GM23248 (cell line): ENCODE results near the gene SERBP1. TPM values are rescaled to one million over a fixed set of nuclear protein-coding genes. Genes with fewer than 3 reads are reported as not detected.
"Not testable (repeated sequence)": the region's sequence is repeated elsewhere in the genome, so short reads cannot be mapped to it uniquely, and the experiment has no call there.

ENCODE experiments used
- DNase-seq: peaks from one replicate; pipeline ENCODE4 v3.0.0-alpha.2; 2015
- H2AFZ ChIP-seq: fragments of 200-600 bp; sonication (generic); 2 replicates; pipeline ENCODE4 v1.6.1; 2016; ENCODE audit warnings: antibody characterized with exemption
- H3F3A ChIP-seq: fragments of 200-600 bp; sonication (generic); 2 replicates; pipeline ENCODE4 v1.6.1; 2016; ENCODE audit warnings: mild to moderate bottlenecking, antibody characterized with exemption, mixed run types; ENCODE audit not compliant: insufficient read depth
- H3K27ac ChIP-seq: fragments of 200-600 bp; sonication (generic); 2 replicates; pipeline ENCODE4 v1.5.1; 2016; ENCODE audit warnings: mild to moderate bottlenecking
- H3K27me3 ChIP-seq: fragments of 200-600 bp; sonication (generic); replicated peaks from 2 replicates; pipeline ENCODE4 v1.6.1; 2016; ENCODE audit warnings: mild to moderate bottlenecking; ENCODE audit not compliant: insufficient read depth
- H3K36me3 ChIP-seq: fragments of 200-600 bp; sonication (generic); 2 replicates; pipeline ENCODE4 v1.6.1; 2016; ENCODE audit warnings: low read depth, mild to moderate bottlenecking
- H3K4me1 ChIP-seq: fragments of 200-600 bp; sonication (generic); 2 replicates; pipeline ENCODE4 v1.6.1; 2016; ENCODE audit warnings: mild to moderate bottlenecking; ENCODE audit not compliant: insufficient read depth
- H3K4me2 ChIP-seq: fragments of 200-600 bp; sonication (generic); one replicate; pipeline ENCODE4 v1.6.1; 2016; ENCODE audit warnings: mild to moderate bottlenecking; ENCODE audit not compliant: unreplicated experiment
- H3K4me3 ChIP-seq: fragments of 200-600 bp; sonication (generic); 2 replicates; pipeline ENCODE4 v1.5.1; 2016; ENCODE audit warnings: mild to moderate bottlenecking
- H3K79me2 ChIP-seq: fragments of 200-600 bp; sonication (generic); 2 replicates; pipeline ENCODE4 v1.6.1; 2016; ENCODE audit warnings: mild to moderate bottlenecking; ENCODE audit not compliant: insufficient read depth
- H3K9ac ChIP-seq: fragments of 200-600 bp; sonication (generic); 2 replicates; pipeline ENCODE4 v1.6.1; 2016; ENCODE audit warnings: mild to moderate bottlenecking
- H3K9me2 ChIP-seq: fragments of 200-600 bp; sonication (generic); 2 replicates; pipeline ENCODE4 v1.6.1; 2016; ENCODE audit warnings: mixed run types, mild to moderate bottlenecking, moderate library complexity; ENCODE audit not compliant: insufficient read depth
- H3K9me3 ChIP-seq: fragments of 200-600 bp; sonication (generic); one replicate; pipeline ENCODE4 v1.6.1; 2017; ENCODE audit warnings: low read depth
- H4K20me1 ChIP-seq: fragments of 200-600 bp; sonication (generic); 2 replicates; pipeline ENCODE4 v1.6.0; 2016; ENCODE audit not compliant: insufficient read depth
- EZH2 ChIP-seq: fragments of 200-600 bp; sonication (generic); IDR thresholded peaks from 2 replicates; pipeline ENCODE4 v1.6.1; 2018; ENCODE audit warnings: antibody characterized with exemption, mild to moderate bottlenecking; ENCODE audit not compliant: insufficient read depth, poor library complexity, severe bottlenecking
- EZH2phosphoT487 ChIP-seq: fragments of 200-600 bp; sonication (generic); IDR thresholded peaks from 2 replicates; pipeline ENCODE4 v1.6.1; 2018; ENCODE audit warnings: antibody characterized with exemption, moderate library complexity, mild to moderate bottlenecking, low read depth; ENCODE audit not compliant: insufficient read depth
- WGBS, 2 experiments: methylation state at CpG; one replicate each; pipeline ENCODE4 v1.1.6; 2015 to 2017; ENCODE audit warnings: low lambda C conversion rate in 2 of 2, low coverage in 1 of 2; ENCODE audit errors: missing lambda C conversion rate in 2 of 2; 5-methylcytosine and 5-hydroxymethylcytosine counted together
- in situ Hi-C: fragments of 300-500 bp; cut with MboI; formaldehyde crosslinking; loops from 2 replicates; pipeline ENCODE4 v1.15.0; 2020
- polyA plus RNA-seq: library from polyadenylated mRNA; unstranded; fragments of >200 nt; fragmentation: Nextera tagmentation; extraction: Ambion mirVana; gene quantifications from 2 replicates; pipeline ENCODE4 v1.2.1, GENCODE V29; 2016
- total RNA-seq: library from RNA; depleted of rRNA; stranded (reverse); fragments of >200 nt; shearing (Covaris generic); gene quantifications from 2 replicates; pipeline ENCODE4 v1.2.3, GENCODE V29; 2014

SERBP1 gene
- total and polyA plus RNA-seq, 2 experiments from 2014 or later = 156 to 204 TPM

- WGBS, 2 experiments = 33 to 48% methylated on average over 1 of the region's 1 CpG
- Histone ChIP-seq H3K4me1 (no peaks in the 10 kb centered on the region), H3K9me3 (no peaks in the 10 kb centered on the region), H3F3A (no peaks in the 10 kb centered on the region), H3K9ac (no peak overlapping the region), H3K4me2 (no peak overlapping the region), H3K27ac (no peak overlapping the region), H3K27me3 (0 out of 2 replicates have a peak, but pooled peaks cover 16% of the 10 kb centered on the region), H2AFZ (no peak overlapping the region), H3K4me3 (no peak overlapping the region), H3K79me2 (no peaks in the 10 kb centered on the region), H4K20me1 (no peaks in the 10 kb centered on the region), H3K36me3 (no peaks in the 10 kb centered on the region), H3K9me2 (no peaks in the 10 kb centered on the region)
- DNase-seq = no peak
- TF ChIP-seq EZH2phosphoT487 = no peak
- no peak for TF ChIP-seq EZH2
- in situ Hi-C loops = no loop called here
Observed at GRCh38 chr1:67446893-67447292, 16.7 kb upstream of the SERBP1 start.

GRCh38 chr1:67446014-67446413 lies 15.8 kb upstream of the SERBP1 start:
- 61 to 69% methylated on average over 4 to 5 of the region's 5 CpGs for WGBS, 2 experiments
- H3K79me2 ChIP-seq, H3K9me2 ChIP-seq, H2AFZ ChIP-seq, H3K27ac ChIP-seq, H3K4me2 ChIP-seq, H4K20me1 ChIP-seq, H3K4me3 ChIP-seq, H3K9ac ChIP-seq, H3K27me3 ChIP-seq, H3F3A ChIP-seq, H3K9me3 ChIP-seq, in situ Hi-C loops, H3K4me1 ChIP-seq, DNase-seq, H3K36me3 ChIP-seq: not testable (repeated sequence)

GRCh38 chr1:67441739-67442281 lies 11.6 kb upstream of the SERBP1 start:
- H3K4me3 ChIP-seq = no peak overlapping the region
- H3K9ac ChIP-seq = no peak overlapping the region
- no peaks in the 10 kb centered on the region for H3K9me3 ChIP-seq
- no peaks in the 10 kb centered on the region for H3K4me1 ChIP-seq
- in situ Hi-C loops = no loop called here
- H3F3A ChIP-seq = no peaks in the 10 kb centered on the region
- H3K27me3 ChIP-seq = no peaks in the 10 kb centered on the region
- no peaks in the 10 kb centered on the region for H4K20me1 ChIP-seq
- 88 to 100% methylated on average over 2 of the region's 2 CpGs for WGBS, 2 experiments
- no peak overlapping the region for H2AFZ ChIP-seq
- H3K36me3 ChIP-seq = no peaks in the 10 kb centered on the region
- no peak overlapping the region for H3K4me2 ChIP-seq
- DNase-seq = no peak
- TF ChIP-seq EZH2phosphoT487 = no peak
- TF ChIP-seq EZH2 = no peak
- H3K79me2 ChIP-seq = no peaks in the 10 kb centered on the region
- H3K9me2 ChIP-seq = no peaks in the 10 kb centered on the region
- H3K27ac ChIP-seq = no peak overlapping the region

GRCh38 chr1:67441183-67441582 lies 11.0 kb upstream of the SERBP1 start:
- Histone ChIP-seq H3K9ac (no peak overlapping the region), H4K20me1 (no peaks in the 10 kb centered on the region), H3K36me3 (no peaks in the 10 kb centered on the region), H3K27me3 (no peaks in the 10 kb centered on the region), H3K4me1 (no peaks in the 10 kb centered on the region), H3K9me3 (no peaks in the 10 kb centered on the region), H2AFZ (no peak overlapping the region), H3F3A (no peaks in the 10 kb centered on the region), H3K4me2 (no peak overlapping the region), H3K9me2 (no peaks in the 10 kb centered on the region), H3K4me3 (no peak overlapping the region), H3K27ac (no peak overlapping the region), H3K79me2 (no peaks in the 10 kb centered on the region)
- DNase-seq = peak; percentile 46
- no peak for TF ChIP-seq EZH2phosphoT487
- TF ChIP-seq EZH2 = no peak
- in situ Hi-C loops = no loop called here
- WGBS, 2 experiments = 62 to 63% methylated on average over 3 of the region's 3 CpGs

GRCh38 chr1:67440339-67440738 lies 10.1 kb upstream of the SERBP1 start:
- in situ Hi-C loops = no loop called here
- peak; percentile 38 for DNase-seq
- WGBS, 2 experiments = 66 to 75% methylated on average over 3 of the region's 3 CpGs

More at GRCh38 chr1:67440339-67440738, 10.1 kb upstream of the SERBP1 start:
- no peak overlapping the region for H3K4me3 ChIP-seq
- H4K20me1 ChIP-seq = no peaks in the 10 kb centered on the region
- no peak overlapping the region for H3K4me2 ChIP-seq
- H3K79me2 ChIP-seq = no peaks in the 10 kb centered on the region
- no peak overlapping the region for H3K27ac ChIP-seq
- H3F3A ChIP-seq = no peaks in the 10 kb centered on the region
- no peaks in the 10 kb centered on the region for H3K4me1 ChIP-seq
- no peak overlapping the region for H3K9ac ChIP-seq
- H2AFZ ChIP-seq = no peak overlapping the region
- no peaks in the 10 kb centered on the region for H3K27me3 ChIP-seq
- no peaks in the 10 kb centered on the region for H3K9me3 ChIP-seq
- TF ChIP-seq EZH2phosphoT487 (no peak), EZH2 (no peak)
- no peaks in the 10 kb centered on the region for H3K9me2 ChIP-seq
- H3K36me3 ChIP-seq = no peaks in the 10 kb centered on the region
